HCT116 (cell line): ENCODE measurements around the gene LRRTM4.

Source experiments
- CTCF ChIP-seq, 3 experiments: fragments of 200-600 bp in 1 of 3; sonication (generic) in 1 of 3; IDR thresholded peaks in 2 of 3; conservative IDR thresholded peaks in 1 of 3; 2 replicates each; pipeline ENCODE4 v1.5.1; 2012 to 2017; ENCODE audit warnings: low read depth in 2 of 3, low read length in 2 of 3, antibody characterized with exemption in 1 of 3, borderline replicate concordance in 1 of 3, control low read depth in 1 of 3, mild to moderate bottlenecking in 1 of 3, mixed read lengths in 1 of 3, mixed run types in 1 of 3, moderate library complexity in 1 of 3; ENCODE audit not compliant: insufficient read depth in 1 of 3
- FOSL1 ChIP-seq: IDR thresholded peaks from 2 replicates; pipeline ENCODE4 v1.6.1; 2012; ENCODE audit warnings: low read depth

DNA sequence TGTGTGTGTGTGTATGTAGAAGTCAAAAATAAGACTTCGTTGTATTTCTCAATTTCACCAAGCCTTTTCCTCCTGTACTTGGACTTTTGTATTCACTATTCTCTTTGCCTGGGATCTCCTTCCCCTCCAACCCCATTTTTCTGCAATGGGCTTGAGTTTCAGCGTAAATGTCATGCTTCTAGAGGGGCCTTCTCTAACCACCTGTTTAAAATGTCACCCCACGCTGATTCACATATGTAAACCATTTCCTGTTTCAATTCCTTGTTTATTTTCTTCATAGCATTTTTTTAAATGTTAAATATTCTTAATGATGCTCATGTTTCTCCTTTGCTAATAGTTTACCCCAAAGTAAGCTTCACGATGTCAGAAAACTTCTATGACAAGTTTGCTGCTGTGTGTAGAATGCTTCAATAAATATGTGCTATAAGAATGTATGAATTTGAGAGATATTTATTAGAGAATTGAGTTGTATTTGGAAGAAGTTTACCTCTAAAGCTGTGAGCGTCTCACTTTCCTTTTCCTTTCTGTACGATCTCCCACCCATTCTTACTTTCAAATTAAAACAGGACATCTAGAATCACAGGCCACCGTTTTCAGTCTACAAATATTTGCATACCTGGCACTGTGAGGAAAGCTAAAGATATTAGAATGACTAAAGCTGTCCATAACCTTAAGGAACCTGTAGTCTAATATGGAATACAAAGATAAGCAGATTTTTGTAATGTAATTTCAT is 762.4 kb downstream of the LRRTM4 start:
- TF ChIP-seq FOSL1 (no peak), CTCF (IDR thresholded peaks at IDR 0.05 in 2 of 3, conservative IDR thresholded peaks at IDR 0.05 in 1 of 3; ENCODE audit: borderline replicate concordance in 1 of 3, insufficient read depth in 1 of 3, low read depth in 2 of 3, low read length in 2 of 3) (no peak)
